Loucy (cell line): ENCODE measurements around the gene ACSM6.
"Not testable (repeated sequence)": the region's sequence is repeated elsewhere in the genome, so short reads cannot be mapped to it uniquely, and the experiment has no call there.

Source experiments
- H2AFZ ChIP-seq: fragments of 200-600 bp; sonication (generic); 2 replicates; pipeline ENCODE4 v1.6.0; 2016; ENCODE audit warnings: antibody characterized with exemption, mild to moderate bottlenecking, low read length, moderate library complexity
- H3F3A ChIP-seq: fragments of 200-600 bp; 2 replicates; pipeline ENCODE4 v1.6.0; 2016; ENCODE audit warnings: antibody characterized with exemption, low read depth, mild to moderate bottlenecking
- H3K27me3 ChIP-seq: fragments of 200-600 bp; sonication (generic); 2 replicates; pipeline ENCODE4 v1.6.1; 2014; ENCODE audit warnings: low read length, mild to moderate bottlenecking; ENCODE audit not compliant: insufficient read depth, poor library complexity, severe bottlenecking
- H3K36me3 ChIP-seq: fragments of 200-600 bp; sonication (generic); 2 replicates; pipeline ENCODE4 v1.6.1; 2016; ENCODE audit warnings: low read length; ENCODE audit not compliant: insufficient read depth
- H3K4me1 ChIP-seq: fragments of 200-600 bp; sonication (generic); 2 replicates; pipeline ENCODE4 v1.5.1; 2014; ENCODE audit warnings: low read length, mild to moderate bottlenecking; ENCODE audit not compliant: insufficient read depth, poor library complexity, severe bottlenecking
- H3K4me2 ChIP-seq: fragments of 200-600 bp; sonication (generic); 2 replicates; pipeline ENCODE4 v1.6.0; 2014; ENCODE audit warnings: antibody characterized with exemption, low read length, low read depth, mild to moderate bottlenecking; ENCODE audit not compliant: poor library complexity, severe bottlenecking
- H3K4me3 ChIP-seq: fragments of 200-600 bp; sonication (generic); 2 replicates; pipeline ENCODE4 v1.5.1; 2014; ENCODE audit warnings: low read length, mild to moderate bottlenecking, mixed read lengths; ENCODE audit not compliant: poor library complexity, severe bottlenecking
- H3K79me2 ChIP-seq: fragments of 200-600 bp; sonication (generic); 2 replicates; pipeline ENCODE4 v1.6.1; 2014; ENCODE audit warnings: low read length; ENCODE audit not compliant: insufficient read depth
- H3K9ac ChIP-seq: fragments of 200-600 bp; sonication (generic); 2 replicates; pipeline ENCODE4 v1.6.0; 2014; ENCODE audit warnings: mild to moderate bottlenecking, low read depth, low read length, moderate library complexity; ENCODE audit not compliant: poor library complexity, severe bottlenecking
- H3K9me2 ChIP-seq: fragments of 200-600 bp; sonication (generic); replicated peaks from 2 replicates; pipeline ENCODE4 v1.6.1; 2016; ENCODE audit warnings: low read depth, low read length, mixed read lengths
- H3K9me3 ChIP-seq: fragments of 200-600 bp; sonication (generic); 2 replicates; pipeline ENCODE4 v1.6.1; 2014; ENCODE audit warnings: mild to moderate bottlenecking, antibody characterized with exemption, low read length, low read depth; ENCODE audit not compliant: insufficient read depth
- H4K20me1 ChIP-seq: fragments of 200-600 bp; sonication (generic); 2 replicates; pipeline ENCODE4 v1.6.0; 2014; ENCODE audit warnings: antibody characterized with exemption, low read length, mild to moderate bottlenecking; ENCODE audit not compliant: insufficient read depth, poor library complexity, severe bottlenecking
- EZH2phosphoT487 ChIP-seq: fragments of 200-600 bp; IDR thresholded peaks from 2 replicates; pipeline ENCODE4 v1.6.1; 2018; ENCODE audit warnings: antibody characterized with exemption, mild to moderate bottlenecking, moderate library complexity, borderline replicate concordance
- TF ChIP-seq, protein P1 (sequence below): fragments of 200-600 bp; sonication (generic); conservative IDR thresholded peaks from 2 replicates; pipeline ENCODE4 v1.5.1; 2014; ENCODE audit warnings: mild to moderate bottlenecking, antibody characterized with exemption, low read length

The ACSM6 gene

DNA sequence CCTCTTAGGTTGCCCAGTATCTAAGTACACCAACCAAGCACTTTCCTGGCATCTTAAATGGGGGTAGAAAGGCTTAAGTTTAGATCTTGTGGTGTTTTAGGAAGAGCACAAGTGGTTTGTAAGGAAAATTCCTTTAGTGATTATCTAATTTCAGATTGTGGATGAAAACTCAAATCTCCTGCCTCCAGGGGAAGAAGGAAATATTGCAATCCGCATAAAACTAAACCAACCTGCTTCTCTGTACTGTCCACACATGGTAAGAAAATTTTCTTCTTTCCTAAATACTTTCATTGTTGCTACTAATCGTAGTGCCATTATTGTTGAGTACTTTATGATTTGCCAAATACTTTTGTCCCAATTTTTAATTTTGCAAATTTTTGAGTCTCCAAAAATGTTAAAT, 31.1 kb downstream of the ACSM6 start:
- H3K9me3 ChIP-seq: no peaks in the 10 kb centered on the region
- H3K9ac ChIP-seq: no peak overlapping the region
- no peak overlapping the region for H3K4me3 ChIP-seq
- no peaks in the 10 kb centered on the region for H3K27me3 ChIP-seq
- no peaks in the 10 kb centered on the region for H3K36me3 ChIP-seq
- H3K4me2 ChIP-seq: no peak overlapping the region
- H2AFZ ChIP-seq: no peak overlapping the region
- no peaks in the 10 kb centered on the region for H4K20me1 ChIP-seq
- no peaks in the 10 kb centered on the region for H3K4me1 ChIP-seq
- H3F3A ChIP-seq: no peaks in the 10 kb centered on the region
- no peak for TF ChIP-seq EZH2phosphoT487
- TF ChIP-seq, protein P1, sequence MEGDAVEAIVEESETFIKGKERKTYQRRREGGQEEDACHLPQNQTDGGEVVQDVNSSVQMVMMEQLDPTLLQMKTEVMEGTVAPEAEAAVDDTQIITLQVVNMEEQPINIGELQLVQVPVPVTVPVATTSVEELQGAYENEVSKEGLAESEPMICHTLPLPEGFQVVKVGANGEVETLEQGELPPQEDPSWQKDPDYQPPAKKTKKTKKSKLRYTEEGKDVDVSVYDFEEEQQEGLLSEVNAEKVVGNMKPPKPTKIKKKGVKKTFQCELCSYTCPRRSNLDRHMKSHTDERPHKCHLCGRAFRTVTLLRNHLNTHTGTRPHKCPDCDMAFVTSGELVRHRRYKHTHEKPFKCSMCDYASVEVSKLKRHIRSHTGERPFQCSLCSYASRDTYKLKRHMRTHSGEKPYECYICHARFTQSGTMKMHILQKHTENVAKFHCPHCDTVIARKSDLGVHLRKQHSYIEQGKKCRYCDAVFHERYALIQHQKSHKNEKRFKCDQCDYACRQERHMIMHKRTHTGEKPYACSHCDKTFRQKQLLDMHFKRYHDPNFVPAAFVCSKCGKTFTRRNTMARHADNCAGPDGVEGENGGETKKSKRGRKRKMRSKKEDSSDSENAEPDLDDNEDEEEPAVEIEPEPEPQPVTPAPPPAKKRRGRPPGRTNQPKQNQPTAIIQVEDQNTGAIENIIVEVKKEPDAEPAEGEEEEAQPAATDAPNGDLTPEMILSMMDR: no peak
- no peaks in the 10 kb centered on the region for H3K79me2 ChIP-seq
- H3K9me2 ChIP-seq: no peaks in the 10 kb centered on the region

- H2AFZ ChIP-seq, H4K20me1 ChIP-seq, H3K9ac ChIP-seq, H3K27me3 ChIP-seq, H3K9me3 ChIP-seq, H3K9me2 ChIP-seq, H3K4me3 ChIP-seq, H3K79me2 ChIP-seq, H3K4me1 ChIP-seq, H3K4me2 ChIP-seq, H3K36me3 ChIP-seq, H3F3A ChIP-seq: not testable (repeated sequence)
Measured at GRCh38 chr10:95228934-95229723, 35.1 kb downstream of the ACSM6 start.

DNA sequence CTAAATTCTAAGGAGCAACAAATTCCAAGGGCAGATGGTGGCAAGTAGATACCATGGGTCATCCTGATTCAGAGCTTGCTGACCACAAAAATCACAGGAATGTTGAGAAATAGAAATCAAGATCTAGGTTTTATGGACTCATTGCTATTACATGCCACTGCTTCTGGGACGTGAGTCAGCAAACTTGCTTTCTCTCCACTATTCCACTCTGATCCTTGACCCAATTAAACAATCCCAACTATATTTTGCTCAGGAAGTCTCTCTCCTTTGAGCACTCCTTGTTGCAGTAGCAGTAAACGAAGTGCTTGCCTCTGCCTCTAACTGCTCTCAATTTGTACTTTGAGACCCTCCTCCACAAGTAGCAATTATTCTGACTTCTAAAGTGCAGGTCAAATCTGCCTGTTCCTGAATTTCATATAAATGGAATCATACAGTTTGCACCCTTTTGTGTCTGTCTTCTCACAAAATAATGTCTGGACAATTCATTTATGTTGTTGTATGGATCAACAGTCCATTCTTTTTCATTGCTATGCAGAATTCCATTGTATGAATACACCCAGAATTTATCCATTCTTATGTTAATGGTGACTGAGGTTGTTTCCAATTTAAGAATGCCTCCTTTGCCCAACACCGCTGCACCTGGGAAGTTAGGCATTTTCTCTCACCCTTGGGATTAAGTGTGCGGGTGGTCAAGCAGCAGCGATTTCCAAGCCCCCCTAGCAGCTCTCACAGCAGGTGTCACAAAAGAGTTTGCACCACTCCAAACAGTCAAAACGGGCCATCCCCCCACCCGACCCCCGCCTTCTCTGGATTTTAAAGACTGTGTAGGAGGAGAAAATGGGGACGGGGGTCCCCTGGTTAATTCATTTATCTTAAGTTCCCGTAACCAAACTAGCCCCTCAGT, 35.9 kb downstream of the ACSM6 start:
- Histone ChIP-seq H3K4me1 (no peaks in the 10 kb centered on the region), H3K4me3 (no peak overlapping the region), H3K9ac (no peak overlapping the region), H2AFZ (no peak overlapping the region), H3K4me2 (no peak overlapping the region), H3K27me3 (no peaks in the 10 kb centered on the region), H3K9me3 (no peaks in the 10 kb centered on the region), H4K20me1 (no peaks in the 10 kb centered on the region), H3K79me2 (no peaks in the 10 kb centered on the region), H3K36me3 (no peaks in the 10 kb centered on the region), H3F3A (no peaks in the 10 kb centered on the region), H3K9me2 (no peaks in the 10 kb centered on the region)
- no peak for TF ChIP-seq EZH2phosphoT487
- TF ChIP-seq, protein P1: no peak

GRCh38 chr10:95230677-95231586, 36.9 kb downstream of the ACSM6 start:
- not testable (repeated sequence) for H2AFZ ChIP-seq, H3K4me2 ChIP-seq, H3K9me2 ChIP-seq, H3K4me1 ChIP-seq, H3K9me3 ChIP-seq, H3K79me2 ChIP-seq, H3K4me3 ChIP-seq, H3F3A ChIP-seq, H3K27me3 ChIP-seq, H4K20me1 ChIP-seq, H3K9ac ChIP-seq, H3K36me3 ChIP-seq
